Epithelial cell of proximal tubule (primary cell): ENCODE data around the gene NTM. TPM values are rescaled to one million over a fixed set of nuclear protein-coding genes. Genes with fewer than 3 reads are reported as not detected.

ENCODE experiments used
- DNase-seq: peaks from one replicate; pipeline ENCODE4 v3.0.0-alpha.2; 2011; ENCODE audit warnings: low read depth
- H3K4me3 ChIP-seq: 2 replicates; pipeline ENCODE4 v1.5.1; 2011; ENCODE audit warnings: low read depth, mild to moderate bottlenecking, low read length
- total RNA-seq: library from RNA; depleted of rRNA; stranded (reverse); fragments of >200 nt; gene quantifications from 2 replicates; pipeline ENCODE4 v1.2.3, GENCODE V29; 2015
- TF ChIP-seq, protein P1 (sequence below): conservative IDR thresholded peaks from 2 replicates; pipeline ENCODE4 v1.5.1; 2012; ENCODE audit warnings: low read depth, mild to moderate bottlenecking, low read length

The NTM gene
- total RNA-seq, 1 donor from 2014 or later: 5.3 TPM

DNA sequence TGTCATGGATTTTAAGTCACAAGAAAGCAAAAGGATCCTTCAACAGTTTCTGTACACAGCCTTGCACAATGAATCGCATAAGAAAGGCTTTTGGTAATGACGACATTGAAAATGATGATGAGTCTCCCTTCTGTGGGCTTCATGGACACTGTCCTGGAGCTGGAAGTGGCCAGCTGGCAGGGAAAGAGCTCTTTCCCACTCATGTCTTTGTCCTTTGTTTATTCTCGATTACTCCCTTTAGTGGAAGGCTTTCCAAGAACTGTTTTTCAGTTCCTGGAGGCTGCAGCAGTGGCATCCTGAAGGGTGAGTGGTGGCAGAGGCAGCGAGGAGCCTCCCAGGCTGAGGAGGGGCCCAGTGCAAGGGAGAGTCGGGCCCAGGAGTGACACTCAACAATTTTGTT lies 505.2 kb downstream of the NTM start:
- DNase-seq: no peak
- no peak overlapping the region for H3K4me3 ChIP-seq
- TF ChIP-seq, protein P1, sequence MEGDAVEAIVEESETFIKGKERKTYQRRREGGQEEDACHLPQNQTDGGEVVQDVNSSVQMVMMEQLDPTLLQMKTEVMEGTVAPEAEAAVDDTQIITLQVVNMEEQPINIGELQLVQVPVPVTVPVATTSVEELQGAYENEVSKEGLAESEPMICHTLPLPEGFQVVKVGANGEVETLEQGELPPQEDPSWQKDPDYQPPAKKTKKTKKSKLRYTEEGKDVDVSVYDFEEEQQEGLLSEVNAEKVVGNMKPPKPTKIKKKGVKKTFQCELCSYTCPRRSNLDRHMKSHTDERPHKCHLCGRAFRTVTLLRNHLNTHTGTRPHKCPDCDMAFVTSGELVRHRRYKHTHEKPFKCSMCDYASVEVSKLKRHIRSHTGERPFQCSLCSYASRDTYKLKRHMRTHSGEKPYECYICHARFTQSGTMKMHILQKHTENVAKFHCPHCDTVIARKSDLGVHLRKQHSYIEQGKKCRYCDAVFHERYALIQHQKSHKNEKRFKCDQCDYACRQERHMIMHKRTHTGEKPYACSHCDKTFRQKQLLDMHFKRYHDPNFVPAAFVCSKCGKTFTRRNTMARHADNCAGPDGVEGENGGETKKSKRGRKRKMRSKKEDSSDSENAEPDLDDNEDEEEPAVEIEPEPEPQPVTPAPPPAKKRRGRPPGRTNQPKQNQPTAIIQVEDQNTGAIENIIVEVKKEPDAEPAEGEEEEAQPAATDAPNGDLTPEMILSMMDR: no peak

DNA sequence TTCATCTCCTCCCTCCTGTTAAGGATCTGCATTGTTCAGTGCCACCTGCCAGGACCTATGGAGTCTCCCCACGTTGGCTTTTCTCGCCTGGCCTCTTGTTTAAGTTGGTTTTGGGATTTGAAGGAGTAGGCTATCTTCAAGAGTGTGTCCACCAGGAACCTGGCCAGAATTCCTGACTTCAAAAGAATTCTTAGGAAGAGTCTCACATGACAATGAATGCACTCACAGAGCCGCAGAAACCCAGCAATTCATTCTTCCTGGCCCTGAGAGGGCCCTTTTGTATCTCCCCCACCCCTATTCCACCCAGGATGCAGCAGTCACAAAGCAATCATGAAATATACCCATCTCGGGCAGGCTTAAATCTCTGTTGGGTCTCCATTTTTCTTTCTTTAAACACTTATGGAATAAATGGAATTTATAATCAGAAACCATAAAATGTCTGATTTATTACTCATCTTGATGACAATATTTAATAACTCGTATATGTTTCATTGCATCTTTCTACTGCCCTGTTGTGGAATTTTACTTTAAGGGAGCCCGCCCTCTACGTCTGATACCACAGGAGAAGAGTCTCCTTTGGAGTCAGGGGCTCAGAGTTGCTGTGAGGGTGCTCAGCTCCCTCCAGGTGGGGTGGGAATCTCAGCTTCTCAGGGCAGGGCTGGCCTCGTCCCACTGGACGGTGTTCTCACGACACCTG lies 507.0 kb downstream of the NTM start:
- no peak for DNase-seq
- TF ChIP-seq, protein P1: no peak
- no peak overlapping the region for H3K4me3 ChIP-seq

DNA sequence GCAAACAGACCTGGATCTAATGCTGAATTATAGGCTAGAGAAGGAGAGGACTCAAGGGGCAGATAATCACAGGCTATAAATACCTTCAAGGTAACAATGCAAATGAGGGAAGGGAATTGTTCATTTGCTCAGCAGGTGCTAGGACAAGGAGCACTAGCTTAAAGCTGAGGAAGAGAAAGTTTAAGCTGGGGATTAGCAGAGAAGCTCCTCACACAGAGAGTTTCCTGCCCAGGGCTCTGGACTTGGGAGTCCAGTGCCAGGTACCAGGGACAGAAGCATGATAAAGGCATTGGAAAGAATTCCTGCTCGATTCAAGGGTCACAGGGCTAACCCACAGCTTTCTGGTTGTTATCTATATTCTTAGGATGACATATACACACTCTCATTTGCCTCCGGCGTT lies 509.9 kb downstream of the NTM start:
- no peak overlapping the region for H3K4me3 ChIP-seq
- DNase-seq: no peak
- TF ChIP-seq, protein P1: no peak

DNA sequence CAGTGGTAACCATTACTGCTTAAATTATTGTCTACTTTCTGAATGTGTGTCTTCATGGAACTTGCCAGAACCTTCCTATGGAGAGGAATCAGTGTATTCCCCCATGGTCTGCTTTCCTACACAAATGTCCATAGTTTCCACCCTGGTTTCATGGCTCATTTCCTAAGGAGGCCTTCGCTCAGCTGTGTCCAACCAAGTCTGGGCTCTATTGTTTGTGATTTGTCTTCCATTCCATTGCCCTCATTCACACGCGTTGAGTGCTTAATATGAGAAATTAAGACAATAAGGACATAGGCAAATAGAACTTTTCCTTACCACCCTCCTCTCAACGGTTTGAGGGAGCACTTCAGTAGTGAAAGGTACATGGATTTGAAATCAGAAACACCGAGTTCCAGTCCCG lies 510.6 kb downstream of the NTM start:
- DNase-seq: no peak
- no peak overlapping the region for H3K4me3 ChIP-seq
- TF ChIP-seq, protein P1: no peak

DNA sequence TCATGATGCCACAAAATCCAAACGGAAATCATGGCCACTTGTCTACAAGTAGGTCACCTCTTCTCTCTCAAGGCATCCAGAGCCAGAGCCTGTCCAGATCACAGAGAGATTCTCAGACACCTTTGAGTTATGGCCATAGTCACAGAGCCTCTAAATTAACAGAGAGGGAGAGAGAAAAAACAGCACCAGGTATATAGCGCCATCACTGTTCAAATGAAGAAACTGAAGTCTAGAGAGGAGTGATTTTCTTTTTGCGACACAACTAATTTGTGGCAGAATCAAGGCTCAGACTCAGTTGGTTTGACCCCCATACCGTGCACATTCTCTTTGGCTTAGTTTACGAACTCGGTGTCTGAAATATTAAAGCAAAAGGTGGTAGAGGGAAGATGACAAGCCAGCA lies 512.9 kb downstream of the NTM start:
- DNase-seq: no peak
- TF ChIP-seq, protein P1: peak; percentile 17
- H3K4me3 ChIP-seq: no peak overlapping the region

DNA sequence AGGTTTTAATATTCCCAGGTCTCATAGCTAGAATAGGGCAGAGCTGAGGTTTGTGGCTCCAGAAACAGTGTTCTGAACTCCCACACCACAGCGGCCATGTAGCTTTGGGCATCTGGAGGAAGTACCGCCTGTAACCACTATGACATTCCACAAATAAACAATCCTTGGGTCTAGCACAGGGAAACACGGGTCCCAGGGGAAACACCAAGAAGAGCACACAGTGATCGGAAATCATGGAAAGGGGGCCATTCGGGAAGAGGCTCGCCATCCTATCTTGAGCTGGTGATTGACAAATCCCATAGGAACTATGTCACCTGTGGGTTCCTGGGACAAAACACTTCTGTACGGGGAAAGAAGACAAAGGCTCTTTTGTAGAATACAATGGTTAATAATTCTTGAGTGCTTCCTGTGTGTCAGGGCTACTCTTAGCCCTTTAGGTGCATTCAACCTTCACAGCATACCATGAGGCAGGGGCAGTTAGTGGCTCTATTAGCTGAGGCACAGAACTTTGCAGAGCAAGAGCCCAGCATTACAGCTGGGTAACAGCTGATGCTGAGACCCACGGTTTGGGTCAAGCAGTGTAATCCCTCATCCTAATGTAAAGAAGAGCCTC lies 514.2 kb downstream of the NTM start:
- DNase-seq: no peak
- TF ChIP-seq, protein P1: no peak

DNA sequence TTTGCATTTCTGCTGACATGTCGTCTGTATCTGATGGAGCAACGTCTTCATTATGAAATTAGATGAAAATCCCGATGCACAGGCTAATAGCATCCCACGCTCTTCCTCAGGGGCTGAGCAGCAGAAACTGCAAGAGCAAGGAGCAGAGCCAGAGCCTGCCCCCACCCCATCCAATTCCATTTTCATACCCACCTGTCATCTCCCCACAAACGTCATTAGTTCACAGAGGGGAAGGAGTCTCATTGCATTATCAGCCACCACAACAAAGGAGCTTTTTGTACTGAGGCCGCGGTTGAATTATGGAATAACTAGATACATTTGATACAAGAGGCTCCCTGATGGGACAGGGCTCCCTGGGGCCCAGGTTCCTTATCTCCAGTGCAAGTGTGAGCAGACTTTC lies 515.0 kb downstream of the NTM start:
- TF ChIP-seq, protein P1: no peak
- H3K4me3 ChIP-seq: no peak overlapping the region
- no peak for DNase-seq

More for the DNA sequence above, 514.2 kb downstream of the NTM start:
- no peak overlapping the region for H3K4me3 ChIP-seq
